Neuronal stem cell (in vitro differentiated cells): ENCODE data around the gene CERS3.

Experiments used
- DNase-seq: peaks from one replicate; pipeline ENCODE4 v3.0.0-alpha.2; 2013; ENCODE audit warnings: low spot score
- H2AFZ ChIP-seq: one replicate; pipeline ENCODE4 v1.6.1; 2013; ENCODE audit warnings: mild to moderate bottlenecking, low read length, inconsistent platforms
- H2AK5ac ChIP-seq: 2 replicates; pipeline ENCODE4 v1.6.1; 2013; ENCODE audit warnings: low read depth, mild to moderate bottlenecking, inconsistent platforms, low read length, moderate library complexity, mixed read lengths
- H2BK120ac ChIP-seq: 2 replicates; pipeline ENCODE4 v1.6.1; 2013; ENCODE audit warnings: low read depth, mild to moderate bottlenecking, inconsistent platforms, low read length, moderate library complexity, mixed read lengths
- H2BK12ac ChIP-seq: one replicate; pipeline ENCODE4 v1.6.1; 2013; ENCODE audit warnings: low read length, inconsistent platforms
- H2BK15ac ChIP-seq: 2 replicates; pipeline ENCODE4 v1.6.1; 2013; ENCODE audit warnings: mild to moderate bottlenecking, low read length, inconsistent platforms, mixed read lengths
- H2BK5ac ChIP-seq: one replicate; pipeline ENCODE4 v1.6.1; 2013; ENCODE audit warnings: inconsistent platforms, mild to moderate bottlenecking, low read length, moderate library complexity
- H3K14ac ChIP-seq: one replicate; pipeline ENCODE4 v1.6.1; 2013; ENCODE audit warnings: low read length, inconsistent platforms
- H3K18ac ChIP-seq: 2 replicates; pipeline ENCODE4 v1.6.1; 2013; ENCODE audit warnings: low read length, inconsistent platforms
- H3K23ac ChIP-seq: 2 replicates; pipeline ENCODE4 v1.6.1; 2013; ENCODE audit warnings: low read depth, mild to moderate bottlenecking, mixed read lengths, low read length, inconsistent platforms; ENCODE audit not compliant: poor library complexity
- H3K27ac ChIP-seq: replicated peaks from 3 replicates; pipeline ENCODE4 v1.5.1; 2013; ENCODE audit warnings: low read length, inconsistent platforms
- H3K27me3 ChIP-seq, 3 experiments: 2 replicates each; pipeline ENCODE4 v1.6.1; 2013; ENCODE audit warnings: low read length in 3 of 3, mild to moderate bottlenecking in 2 of 3, inconsistent platforms in 1 of 3, low read depth in 1 of 3, mixed read lengths in 1 of 3, moderate library complexity in 1 of 3; ENCODE audit not compliant: control insufficient read depth in 3 of 3, insufficient read depth in 3 of 3
- H3K36me3 ChIP-seq, 2 donors: replicated peaks in 1 of 2; 2 replicates each; pipeline ENCODE4 v1.6.1; 2013; ENCODE audit warnings: low read length in 2 of 2; ENCODE audit not compliant: control insufficient read depth in 2 of 2, insufficient read depth in 2 of 2
- H3K4ac ChIP-seq: 2 replicates; pipeline ENCODE4 v1.6.1; 2013; ENCODE audit warnings: inconsistent platforms, mild to moderate bottlenecking, low read length, moderate library complexity
- H3K4me1 ChIP-seq, 2 donors: 1 replicate in 1 of 2; 2 replicates in 1 of 2; pipeline ENCODE4 v1.6.1; 2013; ENCODE audit warnings: low read length in 2 of 2, low read depth in 1 of 2; ENCODE audit not compliant: control insufficient read depth in 2 of 2, insufficient read depth in 1 of 2
- H3K4me2 ChIP-seq: one replicate; pipeline ENCODE4 v1.6.1; 2013; ENCODE audit warnings: mild to moderate bottlenecking, low read length, inconsistent platforms; ENCODE audit not compliant: insufficient read depth, poor library complexity, severe bottlenecking
- H3K4me3 ChIP-seq, 2 donors: 2 replicates each; pipeline ENCODE4 v1.5.1; 2013; ENCODE audit warnings: low read length in 2 of 2, mild to moderate bottlenecking in 2 of 2, inconsistent platforms in 1 of 2, moderate library complexity in 1 of 2
- H3K79me1 ChIP-seq: one replicate; pipeline ENCODE4 v1.6.1; 2013; ENCODE audit warnings: low read depth, mild to moderate bottlenecking, inconsistent platforms, low read length, moderate library complexity
- H3K9ac ChIP-seq: one replicate; pipeline ENCODE4 v1.6.1; 2013; ENCODE audit warnings: mild to moderate bottlenecking, low read depth, low read length, inconsistent platforms; ENCODE audit not compliant: poor library complexity
- H3K9me3 ChIP-seq, 2 donors: replicated peaks in 1 of 2; 2 replicates each; pipeline versions ENCODE3 to v1.6.1; 2013; ENCODE audit warnings: low read length in 2 of 2, mild to moderate bottlenecking in 2 of 2, inconsistent platforms in 1 of 2, low read depth in 1 of 2, mixed read lengths in 1 of 2, moderate library complexity in 1 of 2; ENCODE audit not compliant: control insufficient read depth in 2 of 2, insufficient read depth in 1 of 2
- H4K8ac ChIP-seq: one replicate; pipeline ENCODE4 v1.6.1; 2013; ENCODE audit warnings: low read depth, mild to moderate bottlenecking, inconsistent platforms, low read length, moderate library complexity
- H4K91ac ChIP-seq: one replicate; pipeline ENCODE4 v1.6.1; 2013; ENCODE audit warnings: low read length, low read depth, mild to moderate bottlenecking, inconsistent platforms; ENCODE audit not compliant: poor library complexity
- WGBS, 2 donors: extraction: QIAGEN DNeasy Blood & Tissue Kit; methylation state at CpG; one replicate each; pipeline ENCODE4 v1.1.7; 2013; ENCODE audit warnings: missing lambda C conversion rate in 2 of 2, mixed read lengths in 1 of 2; ENCODE audit not compliant: insufficient read length in 2 of 2, insufficient replicate concordance in 1 of 2; ENCODE audit errors: extremely low coverage in 2 of 2; 5-methylcytosine and 5-hydroxymethylcytosine counted together

The CERS3 gene

DNA sequence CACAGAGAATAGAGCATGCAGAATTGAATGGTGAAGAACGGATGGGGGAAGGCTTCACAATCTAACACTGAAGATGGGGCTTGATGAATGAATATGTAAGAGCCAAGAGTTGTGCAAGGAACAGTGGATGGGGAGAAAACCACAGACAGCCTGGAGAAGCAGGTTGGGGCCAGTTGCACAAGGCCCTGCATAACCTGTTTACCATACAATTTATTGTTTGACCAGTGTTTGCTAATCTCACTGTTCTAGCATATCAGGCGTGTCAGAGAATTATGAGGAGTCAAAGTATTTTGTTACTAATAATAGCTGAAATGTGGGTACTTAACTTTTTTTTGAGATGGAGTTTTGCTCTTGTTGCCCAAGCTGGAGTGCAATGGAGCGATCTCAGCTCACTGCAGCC, 36.8 kb upstream of the CERS3 start:
- Histone ChIP-seq H2AFZ (no peak overlapping the region), H3K36me3 (peaks cover 3 to 14% of the 10 kb centered on the region in 2 donors), H2BK12ac (no peak overlapping the region), H3K27ac (no peak overlapping the region), H3K14ac (no peak overlapping the region), H2BK5ac (no peak overlapping the region), H3K9me3 (peaks cover 0 to 1% of the 10 kb centered on the region in 2 donors), H3K4me1 (no peaks in the 10 kb centered on the region), H2AK5ac (no peak overlapping the region), H4K8ac (no peak overlapping the region), H3K4me3 (no peak overlapping the region), H3K4me2 (no peak overlapping the region), H3K27me3 (no peaks in the 10 kb centered on the region), H3K18ac (no peak overlapping the region), H3K23ac (no peak overlapping the region), H4K91ac (no peak overlapping the region), H2BK120ac (no peak overlapping the region), H3K4ac (no peak overlapping the region), H3K9ac (no peak overlapping the region), H2BK15ac (no peak overlapping the region), H3K79me1 (no peaks in the 10 kb centered on the region)
- DNase-seq: no peak
- no CpG with 5 or more reads among the region's 3 CpGs for WGBS, 2 donors

DNA sequence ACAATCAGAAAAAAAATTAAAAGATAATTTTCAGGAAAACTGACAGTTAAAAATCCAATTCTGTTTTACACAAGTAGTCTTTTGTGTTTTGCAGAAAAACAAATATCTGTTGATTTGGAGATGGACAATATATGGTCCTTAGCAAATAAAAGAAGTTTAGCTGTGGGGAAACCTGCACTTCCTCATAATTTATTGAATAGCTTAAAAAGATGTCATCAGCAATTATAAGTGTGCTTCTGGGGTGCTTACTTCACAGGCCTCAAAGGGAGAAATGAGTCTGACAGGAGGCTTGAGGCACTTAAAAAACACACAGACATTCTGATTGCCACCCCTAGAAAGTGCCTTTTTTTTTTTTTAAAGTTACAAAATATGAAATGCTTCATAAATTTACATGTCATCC, 31.6 kb upstream of the CERS3 start:
- Histone ChIP-seq H3K9ac (no peak overlapping the region), H3K9me3 (peaks cover 0 to 5% of the 10 kb centered on the region in 2 donors), H4K8ac (no peak overlapping the region), H2BK12ac (no peak overlapping the region), H2BK15ac (no peak overlapping the region), H2AFZ (no peak overlapping the region), H3K4me2 (no peak overlapping the region), H3K18ac (no peak overlapping the region), H3K4me3 (no peak overlapping the region), H3K23ac (no peak overlapping the region), H3K14ac (no peak overlapping the region), H3K79me1 (no peaks in the 10 kb centered on the region), H3K4me1 (no peaks in the 10 kb centered on the region), H3K4ac (no peak overlapping the region), H2BK120ac (no peak overlapping the region), H2AK5ac (no peak overlapping the region), H3K36me3 (no peaks in the 10 kb centered on the region), H3K27ac (no peak overlapping the region), H2BK5ac (no peak overlapping the region), H4K91ac (no peak overlapping the region), H3K27me3 (no peaks in the 10 kb centered on the region)
- DNase-seq: no peak

DNA sequence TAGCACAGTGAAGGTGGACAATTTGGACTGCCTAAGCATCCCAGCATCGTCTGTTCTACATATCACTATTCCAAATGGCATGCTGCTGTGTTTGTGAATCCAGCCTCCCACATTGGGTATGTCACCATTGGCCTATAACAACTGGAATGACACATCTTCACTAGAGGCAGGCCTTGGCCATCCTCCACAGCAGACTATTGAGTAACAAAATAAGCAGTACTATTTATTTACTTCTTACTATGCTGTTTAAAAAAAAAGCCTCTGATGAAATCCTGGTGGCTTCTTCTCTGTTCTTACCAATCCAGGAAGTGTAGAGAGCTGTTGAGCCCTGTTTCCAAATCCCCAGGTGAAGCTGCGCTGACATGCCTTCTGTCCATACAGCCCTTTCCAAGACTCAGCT, 30.6 kb upstream of the CERS3 start:
- H3K4me2 ChIP-seq: no peak overlapping the region
- no peak overlapping the region for H4K8ac ChIP-seq
- DNase-seq: no peak
- no peak overlapping the region for H3K4ac ChIP-seq
- H3K23ac ChIP-seq: no peak overlapping the region
- no peak overlapping the region for H3K4me3 ChIP-seq
- no peak overlapping the region for H3K9ac ChIP-seq
- H2BK12ac ChIP-seq: no peak overlapping the region
- H2BK15ac ChIP-seq: no peak overlapping the region
- no peak overlapping the region for H2BK120ac ChIP-seq
- no peaks in the 10 kb centered on the region for H3K4me1 ChIP-seq
- no peak overlapping the region for H3K27ac ChIP-seq
- H3K27me3 ChIP-seq: no peaks in the 10 kb centered on the region
- no peaks in the 10 kb centered on the region for H3K36me3 ChIP-seq
- no peak overlapping the region for H2BK5ac ChIP-seq
- no peak overlapping the region for H3K14ac ChIP-seq
- no peak overlapping the region for H2AFZ ChIP-seq
- no peak overlapping the region for H3K18ac ChIP-seq
- peaks cover 0 to 5% of the 10 kb centered on the region in 2 donors for H3K9me3 ChIP-seq
- no peak overlapping the region for H4K91ac ChIP-seq
- no CpG with 5 or more reads among the region's 2 CpGs for WGBS, 2 donors
- no peak overlapping the region for H2AK5ac ChIP-seq
- no peaks in the 10 kb centered on the region for H3K79me1 ChIP-seq

DNA sequence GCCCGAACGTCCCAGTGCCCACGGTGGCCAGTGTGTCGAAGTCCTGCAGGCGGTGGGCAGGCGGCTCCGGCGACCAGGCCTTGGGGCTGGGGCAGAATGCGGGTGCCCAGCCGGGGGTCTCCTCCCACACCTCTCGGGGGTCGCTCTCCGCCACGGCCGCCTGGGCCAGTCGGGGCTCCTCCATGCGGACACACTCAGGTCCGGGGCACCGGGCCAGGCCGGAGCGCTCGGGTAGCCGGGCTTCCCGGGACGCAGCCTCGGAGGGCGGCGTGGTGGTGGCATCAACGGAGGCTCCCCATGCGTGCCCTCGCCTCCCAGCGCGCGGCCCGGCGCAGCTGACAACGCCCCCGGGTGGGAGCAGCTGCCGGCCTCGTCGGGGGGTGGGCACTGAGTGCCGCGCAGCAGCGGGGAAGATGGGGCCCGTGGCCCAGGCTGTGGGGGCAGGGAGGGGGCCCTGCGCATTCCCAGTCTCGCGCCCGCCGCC, 30.1 kb upstream of the CERS3 start:
- no CpG with 5 or more reads among the region's 50 CpGs for WGBS, 2 donors
- no peak for DNase-seq
- Histone ChIP-seq H2BK5ac (no peak overlapping the region), H3K27ac (no peak overlapping the region), H3K9ac (no peak overlapping the region), H3K79me1 (no peaks in the 10 kb centered on the region), H3K23ac (no peak overlapping the region), H2AFZ (no peak overlapping the region), H3K36me3 (no peaks in the 10 kb centered on the region), H3K9me3 (peaks cover 0 to 7% of the 10 kb centered on the region in 2 donors), H2AK5ac (no peak overlapping the region), H3K4me3 (no peak overlapping the region), H2BK12ac (no peak overlapping the region), H4K91ac (no peak overlapping the region), H3K4me2 (no peak overlapping the region), H4K8ac (no peak overlapping the region), H3K18ac (no peak overlapping the region), H3K14ac (no peak overlapping the region), H2BK120ac (no peak overlapping the region), H2BK15ac (no peak overlapping the region), H3K27me3 (no peaks in the 10 kb centered on the region), H3K4ac (no peak overlapping the region), H3K4me1 (no peaks in the 10 kb centered on the region)
